Anterior cingulate cortex (tissue), 58 donors: ENCODE measurements around the gene EMC1.
"Not testable (repeated sequence)": the region's sequence is repeated elsewhere in the genome, so short reads cannot be mapped to it uniquely, and the experiment has no call there.

Experiments
- DNase-seq, 58 donors: peaks; one replicate each; lab custom pipeline; 2025; lab: John Stamatoyannopoulos, UW

Gene EMC1

DNA sequence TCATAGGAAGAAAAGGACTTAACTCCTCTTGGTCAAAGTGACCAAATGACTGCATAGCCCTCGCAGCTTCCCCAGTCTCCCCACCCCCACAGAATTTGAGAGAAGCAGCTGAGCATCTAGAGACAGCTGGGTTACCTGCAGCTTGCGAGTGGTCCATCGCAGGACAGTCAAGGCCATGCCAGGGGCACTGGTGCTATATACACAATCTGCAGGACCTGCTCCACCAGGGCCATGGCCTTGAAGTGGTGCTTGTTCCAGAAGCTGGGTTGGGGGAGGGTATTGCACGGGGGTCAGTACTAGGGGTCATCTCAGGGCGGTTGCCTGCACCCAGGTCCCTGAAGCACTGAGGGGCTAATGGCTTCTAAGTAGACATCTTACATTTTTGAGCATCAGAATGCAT is 10.7 kb upstream of the EMC1 start:
- no peak for DNase-seq

DNA sequence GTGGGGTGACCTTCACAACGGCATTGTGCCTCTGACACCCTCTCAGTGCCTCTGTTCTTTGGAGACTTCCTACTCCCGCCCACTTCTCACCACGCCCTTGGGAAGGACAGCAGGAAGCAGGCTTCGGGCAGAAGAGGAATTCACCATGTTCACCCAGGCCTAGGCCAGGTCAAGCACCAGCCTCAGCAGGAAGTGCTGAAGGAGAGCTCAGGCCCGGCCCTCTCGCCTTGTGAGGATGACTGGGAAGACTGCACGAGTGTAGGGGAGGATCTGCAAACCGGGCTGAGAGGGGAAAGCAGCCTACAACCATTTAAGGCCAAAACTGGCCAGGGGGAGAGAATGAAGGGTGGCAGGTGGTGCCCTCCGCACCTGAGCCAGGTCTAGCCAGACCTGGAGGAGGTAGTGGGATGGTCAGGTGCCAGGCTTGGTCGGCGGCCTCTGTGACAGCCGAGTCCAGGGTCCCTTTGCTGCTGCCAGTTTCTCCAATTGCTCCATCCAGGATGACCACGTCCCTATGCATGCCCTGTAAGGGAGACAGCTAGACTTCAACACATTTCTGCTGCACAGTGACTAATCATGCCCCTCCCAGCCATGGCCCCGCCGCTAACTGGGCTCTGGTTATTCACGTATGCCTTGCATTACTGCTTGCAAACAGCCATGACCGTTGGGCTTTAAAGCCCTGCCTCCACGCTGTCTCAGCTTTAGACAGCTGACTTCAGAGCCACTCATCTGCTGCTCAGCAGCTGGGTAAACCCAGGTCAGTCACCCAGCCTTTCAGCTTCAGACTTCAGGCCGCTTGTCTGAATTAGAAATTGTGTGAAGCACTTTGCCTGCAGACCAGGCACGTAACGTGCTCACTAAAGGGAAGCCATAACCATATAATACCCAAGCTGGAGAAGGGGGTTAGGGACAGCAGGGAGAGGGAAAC is 9.2 kb upstream of the EMC1 start:
- DNase-seq: no peak

DNA sequence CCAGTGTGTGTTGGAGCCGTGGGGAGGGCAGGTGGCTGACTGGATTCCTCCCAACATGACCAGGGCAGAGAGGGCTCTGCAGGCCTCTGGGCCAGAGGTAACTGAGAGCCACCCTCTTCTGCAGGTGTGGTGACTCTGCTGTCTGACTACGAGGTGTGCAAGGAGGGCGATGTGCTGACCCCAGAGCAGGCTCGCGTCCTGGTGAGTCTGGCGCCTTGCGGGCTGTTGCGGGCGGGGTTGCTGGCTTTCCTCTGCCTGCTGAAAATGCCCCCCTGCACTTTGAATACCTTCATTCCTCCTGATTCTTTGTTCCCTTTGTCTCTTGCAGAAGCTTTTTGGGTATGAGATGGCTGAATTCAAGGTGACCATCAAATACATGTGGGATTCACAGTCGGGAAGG is 7.0 kb upstream of the EMC1 start:
- no peak for DNase-seq

DNA sequence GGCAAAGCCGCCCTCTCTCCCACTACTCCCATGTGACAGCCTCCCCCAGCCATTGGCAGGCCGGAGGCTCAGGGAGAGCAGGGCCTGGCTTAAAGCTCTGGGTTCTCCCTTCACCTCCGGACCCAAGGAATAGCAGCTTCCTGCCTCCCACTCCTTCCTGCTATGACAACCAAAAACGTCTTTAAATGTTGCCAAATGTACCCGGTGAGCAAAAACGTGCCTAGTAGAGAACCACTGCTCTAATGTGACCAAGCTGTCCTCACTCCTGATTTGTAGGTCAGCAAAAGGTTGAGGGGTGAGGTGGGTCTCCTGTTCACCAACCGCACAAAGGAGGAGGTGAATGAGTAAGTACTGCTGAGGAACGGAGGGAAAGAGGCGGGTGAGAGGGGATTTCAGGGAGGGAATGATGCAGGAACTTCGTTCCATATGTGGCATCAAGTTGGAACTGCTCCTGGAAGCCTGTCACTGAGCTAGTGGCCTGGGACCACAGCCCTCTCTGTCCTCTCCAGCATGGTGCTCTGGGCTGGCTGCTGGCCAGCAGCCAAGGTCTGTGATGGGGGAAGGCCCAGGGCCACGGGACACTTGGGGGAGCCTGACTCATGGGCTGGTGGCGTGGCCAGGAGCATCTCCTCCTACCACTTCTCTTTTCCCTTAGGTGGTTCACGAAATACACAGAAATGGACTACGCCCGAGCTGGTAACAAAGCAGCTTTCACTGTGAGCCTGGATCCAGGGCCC is 6.0 kb upstream of the EMC1 start:
- DNase-seq: peak in 2 of 58 donors; percentile 10 to 11

DNA sequence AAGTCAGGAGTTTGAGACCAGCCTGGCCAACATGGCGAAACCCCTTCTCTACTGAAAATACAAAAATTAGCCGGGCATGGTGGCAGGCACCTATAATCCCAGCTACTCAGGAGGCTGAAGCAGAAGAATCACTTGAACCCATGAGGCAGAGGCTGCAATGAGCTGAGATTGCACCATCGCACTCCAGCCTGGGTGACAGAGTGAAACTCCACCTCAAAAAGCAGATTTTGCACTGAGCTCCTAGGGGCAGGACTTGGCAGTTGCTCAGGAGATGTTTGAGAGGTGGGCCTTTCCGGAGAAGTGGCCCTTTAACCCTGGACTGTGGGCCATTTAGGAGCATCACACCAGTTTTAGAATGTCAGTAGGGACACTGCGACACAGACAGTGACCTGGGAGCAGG is 5.0 kb upstream of the EMC1 start:
- not testable (repeated sequence) for DNase-seq

GRCh38 chr1:19255288-19255687 is 4.0 kb upstream of the EMC1 start:
- DNase-seq: peak in 2 of 58 donors; percentile 23 to 25

DNA sequence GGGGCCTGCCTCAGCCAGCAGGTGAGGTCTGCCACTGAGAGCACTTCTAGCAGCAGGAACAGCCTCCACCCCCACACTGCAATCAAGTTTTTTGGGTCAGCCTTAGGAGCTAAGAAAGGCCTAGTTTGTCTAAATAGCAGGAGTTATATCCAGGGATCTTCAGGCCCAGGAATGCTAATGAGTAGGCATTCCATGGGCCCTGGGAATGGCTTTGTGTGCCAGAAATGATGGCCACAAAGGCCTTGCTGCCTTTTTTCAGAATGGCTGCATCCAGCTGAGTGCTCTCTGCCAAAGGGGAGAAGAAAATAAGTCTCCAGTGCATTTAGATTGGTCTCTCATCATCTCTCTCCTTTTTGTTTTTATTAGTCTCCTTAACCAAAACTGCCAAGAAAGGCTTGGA is 3.1 kb upstream of the EMC1 start:
- peak in 20 of 58 donors; percentile 6 to 78 (median 28) for DNase-seq

DNA sequence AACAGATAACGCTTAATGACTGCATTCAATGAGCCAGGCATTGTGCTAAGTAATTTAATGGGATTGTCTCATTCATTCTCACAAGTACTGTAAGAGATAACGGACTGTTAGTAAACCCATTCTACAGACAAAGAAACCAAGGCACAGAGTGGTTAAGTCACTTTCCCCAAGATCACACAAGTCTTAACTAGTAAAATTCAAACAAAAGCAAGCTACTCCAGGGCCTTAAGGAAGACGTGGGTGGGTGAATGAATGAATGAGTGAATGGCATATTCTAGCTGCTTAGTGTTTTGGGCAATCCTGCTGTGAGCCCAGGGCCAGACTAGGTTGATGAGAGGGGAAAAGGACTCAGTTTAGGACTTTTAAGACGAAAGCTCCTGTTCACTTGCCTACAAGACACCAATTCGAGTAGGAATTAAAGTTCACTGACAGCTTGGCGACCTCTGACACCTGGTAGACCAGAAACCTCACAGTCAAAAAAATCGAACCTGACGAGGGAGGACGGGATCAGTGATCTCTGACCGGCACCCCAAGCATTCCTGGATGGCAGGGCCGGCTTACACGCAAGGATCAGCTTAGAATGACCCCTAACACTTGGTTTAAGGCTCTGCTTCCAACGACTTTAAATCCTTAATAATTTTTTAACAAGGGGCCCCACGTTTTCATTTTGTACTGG is 557 bp downstream of the EMC1 start:
- DNase-seq: no peak

GRCh38 chr1:19240673-19241538 is 10.4 kb downstream of the EMC1 start:
- peak in 36 of 58 donors; percentile 3 to 61 (median 24) for DNase-seq

GRCh38 chr1:19239876-19240275 is 11.4 kb downstream of the EMC1 start:
- DNase-seq: no peak

GRCh38 chr1:19234224-19234623 is 17.1 kb downstream of the EMC1 start:
- DNase-seq: no peak

DNA sequence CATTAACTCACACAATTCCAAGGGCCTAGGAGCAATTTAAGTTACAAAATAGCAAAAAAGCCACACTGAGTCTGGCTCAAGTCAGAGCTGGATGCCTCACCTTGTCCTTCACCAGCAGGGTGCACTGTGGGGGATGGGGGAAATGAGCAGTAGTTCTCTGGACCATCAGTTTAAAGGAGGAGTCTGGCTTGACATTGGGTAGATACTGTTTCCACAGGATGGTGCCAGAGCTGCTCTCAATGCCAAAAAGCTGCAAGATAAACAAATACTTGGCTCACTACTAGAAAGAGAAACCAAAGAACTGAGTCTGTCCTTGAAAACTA is 18.8 kb downstream of the EMC1 start:
- peak in 2 of 58 donors; percentile 2 to 21 for DNase-seq

GRCh38 chr1:19231736-19232523 is 19.4 kb downstream of the EMC1 start:
- peak in 14 of 58 donors; percentile 5 to 42 (median 20) for DNase-seq

GRCh38 chr1:19229828-19230325 is 21.4 kb downstream of the EMC1 start:
- DNase-seq: no peak

- DNase-seq: peak in 3 of 58 donors; percentile 4 to 7 (median 6)
These were observed 22.1 kb downstream of the EMC1 start for GRCh38 chr1:19229229-19229628.

DNA sequence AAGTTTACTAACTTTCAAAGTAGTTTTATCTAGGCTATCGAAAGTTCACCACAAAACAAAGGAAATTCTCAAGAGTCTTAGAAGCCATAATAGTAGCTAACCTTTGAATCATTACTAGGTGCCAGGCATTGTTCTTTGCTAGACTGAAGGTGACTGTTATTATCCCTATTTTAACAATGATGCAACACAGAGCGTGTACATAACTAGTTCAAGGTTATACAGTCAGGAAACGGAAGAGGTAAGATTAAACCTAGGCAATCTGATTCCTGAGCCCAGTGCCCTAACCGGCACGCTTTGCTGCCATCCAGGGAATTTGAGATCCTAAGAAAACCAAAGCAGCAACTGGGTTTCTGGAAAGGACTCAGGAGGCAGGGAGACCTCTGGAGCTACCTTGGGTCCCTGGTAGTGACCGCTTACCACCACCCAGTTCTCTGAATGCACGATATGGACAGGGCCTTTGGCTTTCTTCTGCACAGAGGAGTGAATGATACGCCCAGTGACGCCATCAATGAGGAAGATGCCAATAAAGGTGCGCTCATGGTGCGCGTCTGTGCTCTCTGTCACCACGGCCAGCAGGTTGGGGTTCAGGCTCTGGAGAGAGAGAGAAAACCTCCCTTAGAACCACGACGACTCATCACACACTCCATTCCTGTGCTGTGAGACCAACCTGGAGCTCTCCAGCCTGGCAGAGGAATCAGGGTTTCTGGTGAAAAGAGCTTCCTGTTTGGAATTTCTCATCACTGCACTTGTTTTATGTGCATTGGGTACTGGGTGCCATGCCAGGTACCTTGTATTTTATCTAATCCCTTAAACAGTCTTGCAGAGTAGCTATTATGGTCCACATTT is 28.1 kb downstream of the EMC1 start:
- no peak for DNase-seq

GRCh38 chr1:19222573-19222972 is 28.8 kb downstream of the EMC1 start:
- no peak for DNase-seq

- no peak for DNase-seq
These were observed 30.3 kb downstream of the EMC1 start for GRCh38 chr1:19220991-19221390.
